ENCODE data around the gene PTPRN.
"Not testable (repeated sequence)": the region's sequence is repeated elsewhere in the genome, so short reads cannot be mapped to it uniquely, and the experiment has no call there.

Gene PTPRN

DNA sequence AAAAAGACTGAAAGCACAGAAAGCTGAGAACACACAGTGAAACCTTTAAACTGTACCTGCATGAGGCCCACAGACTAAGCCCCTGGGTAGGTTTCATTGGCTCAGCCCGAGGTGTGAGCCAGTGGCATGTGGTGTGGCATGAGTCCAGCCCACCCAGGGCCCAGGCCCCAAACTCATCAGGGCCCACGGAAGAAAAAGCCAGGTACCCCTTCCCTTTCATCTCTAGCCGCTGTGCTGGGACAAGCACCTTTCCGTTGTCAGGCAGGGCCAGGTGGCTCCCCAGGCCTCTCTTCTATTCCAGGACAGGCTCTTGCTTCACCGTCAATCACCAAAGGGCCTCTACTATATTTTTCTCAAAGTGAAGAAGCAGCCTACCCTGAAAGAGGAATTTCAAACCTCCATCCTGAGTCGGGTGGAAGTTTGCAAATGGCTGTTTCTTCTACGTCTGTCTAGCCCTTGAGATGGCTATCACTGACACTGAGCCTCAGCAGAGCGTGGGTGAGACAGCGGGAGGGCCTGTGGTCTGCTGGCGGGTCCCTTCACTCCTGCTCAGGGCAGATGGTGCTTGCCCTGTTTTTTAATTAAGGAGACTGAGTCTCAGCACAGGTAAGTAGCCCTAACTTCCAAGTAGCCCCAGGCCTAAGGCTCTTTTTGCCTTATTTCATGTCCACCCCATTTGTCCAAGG is 21.5 kb downstream of the PTPRN start:
- DNase-seq (ENCODE audit: low read depth in 2 of 2) = no peak

DNA sequence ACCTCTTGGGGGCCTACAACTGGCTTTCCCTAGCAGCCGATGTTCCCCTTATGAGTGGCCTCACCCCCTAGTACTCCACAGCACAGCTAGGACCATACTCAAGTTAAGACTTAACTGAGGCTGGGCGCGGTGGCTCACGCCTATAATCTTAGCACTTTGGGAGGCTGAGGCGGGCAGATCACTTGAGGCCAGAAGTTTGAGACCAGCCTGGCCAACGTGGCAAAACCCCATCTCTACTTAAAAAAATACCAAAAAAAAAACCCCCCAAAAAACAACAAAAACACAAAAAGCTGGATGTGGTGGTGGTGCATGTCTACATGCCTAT is 22.1 kb downstream of the PTPRN start:
- DNase-seq (ENCODE audit: low read depth in 2 of 2) = not testable (repeated sequence)

DNA sequence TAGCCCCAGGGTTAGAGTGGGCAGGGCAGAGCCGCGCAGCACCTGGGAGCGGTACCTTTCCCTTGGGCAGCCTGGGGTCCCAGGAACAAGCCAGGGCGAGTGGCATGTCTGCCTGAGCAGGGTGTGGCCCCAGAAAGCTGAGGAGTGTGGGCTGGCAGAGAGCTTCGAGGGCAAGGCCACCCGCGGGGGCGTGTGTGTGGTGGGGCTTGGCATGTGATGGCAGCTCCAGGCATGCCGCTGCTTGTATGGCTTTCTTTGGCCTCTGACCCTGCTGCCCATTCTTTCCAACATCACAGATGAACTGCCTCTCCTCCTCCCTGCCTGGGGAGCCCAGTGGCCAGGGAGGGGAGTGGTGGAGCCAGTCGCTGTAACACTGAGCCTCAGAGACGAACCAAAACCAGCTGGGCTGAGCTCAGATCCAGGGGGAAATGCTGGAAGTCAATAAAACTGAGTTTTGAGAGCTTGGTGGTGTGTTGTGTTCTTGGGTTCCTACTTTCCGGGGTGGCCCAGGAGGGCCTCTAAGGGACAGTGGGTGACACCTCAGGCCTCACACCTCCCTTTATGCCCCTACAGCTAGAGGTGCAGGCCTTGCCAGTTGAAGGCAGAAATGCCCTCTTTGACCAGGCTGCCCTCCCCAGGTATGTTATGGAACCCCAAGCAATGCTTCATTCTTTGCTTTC is 22.6 kb downstream of the PTPRN start:
- no peak for DNase-seq (ENCODE audit: low read depth in 2 of 2)

DNA sequence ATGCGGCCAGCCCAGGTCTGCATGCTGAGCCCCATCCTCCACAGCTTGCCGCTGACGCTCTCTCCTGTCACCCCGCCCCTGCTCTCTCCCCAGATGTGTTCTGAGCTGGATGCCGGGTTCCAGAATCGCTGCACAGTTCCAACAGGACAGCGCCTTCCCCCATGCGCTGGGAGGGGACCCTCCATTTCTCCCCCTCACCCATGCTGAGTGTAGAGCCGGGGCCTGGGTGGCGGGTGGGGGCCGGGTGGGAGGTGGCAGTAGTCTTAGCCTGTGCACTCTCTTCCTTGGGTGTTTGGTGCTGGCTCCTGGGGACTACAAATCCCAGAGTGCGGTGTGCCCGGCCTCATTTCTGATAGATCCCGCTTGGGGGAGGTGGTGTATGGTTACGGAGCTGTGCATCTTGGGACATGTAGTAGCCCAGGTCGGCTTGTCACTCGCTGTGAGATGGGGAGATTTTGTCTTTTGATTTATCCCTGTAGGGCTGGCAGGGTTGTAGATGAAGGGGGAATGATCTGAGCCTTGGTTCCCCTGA is 23.2 kb downstream of the PTPRN start:
- DNase-seq (ENCODE audit: low read depth in 2 of 2) = no peak

DNA sequence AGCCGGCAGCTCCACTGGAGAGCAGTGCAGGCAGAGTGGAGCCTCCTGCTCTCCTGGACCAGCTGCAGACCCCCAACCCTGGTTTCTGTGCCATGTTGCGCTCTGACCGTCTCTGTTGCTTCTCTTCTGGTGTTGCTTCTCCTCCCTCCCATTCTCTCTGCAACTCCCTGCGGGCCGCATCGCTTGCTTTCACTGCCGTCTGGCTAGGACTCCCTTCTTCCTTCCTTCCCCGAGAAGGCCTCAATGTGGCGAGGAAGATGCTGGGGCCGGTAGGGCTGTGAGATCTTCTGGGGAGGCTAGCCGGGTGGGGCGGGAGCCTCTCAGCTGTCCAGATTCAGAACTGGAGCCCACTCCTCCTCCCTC is 23.8 kb downstream of the PTPRN start:
- DNase-seq (ENCODE audit: low read depth in 2 of 2) = no peak

DNA sequence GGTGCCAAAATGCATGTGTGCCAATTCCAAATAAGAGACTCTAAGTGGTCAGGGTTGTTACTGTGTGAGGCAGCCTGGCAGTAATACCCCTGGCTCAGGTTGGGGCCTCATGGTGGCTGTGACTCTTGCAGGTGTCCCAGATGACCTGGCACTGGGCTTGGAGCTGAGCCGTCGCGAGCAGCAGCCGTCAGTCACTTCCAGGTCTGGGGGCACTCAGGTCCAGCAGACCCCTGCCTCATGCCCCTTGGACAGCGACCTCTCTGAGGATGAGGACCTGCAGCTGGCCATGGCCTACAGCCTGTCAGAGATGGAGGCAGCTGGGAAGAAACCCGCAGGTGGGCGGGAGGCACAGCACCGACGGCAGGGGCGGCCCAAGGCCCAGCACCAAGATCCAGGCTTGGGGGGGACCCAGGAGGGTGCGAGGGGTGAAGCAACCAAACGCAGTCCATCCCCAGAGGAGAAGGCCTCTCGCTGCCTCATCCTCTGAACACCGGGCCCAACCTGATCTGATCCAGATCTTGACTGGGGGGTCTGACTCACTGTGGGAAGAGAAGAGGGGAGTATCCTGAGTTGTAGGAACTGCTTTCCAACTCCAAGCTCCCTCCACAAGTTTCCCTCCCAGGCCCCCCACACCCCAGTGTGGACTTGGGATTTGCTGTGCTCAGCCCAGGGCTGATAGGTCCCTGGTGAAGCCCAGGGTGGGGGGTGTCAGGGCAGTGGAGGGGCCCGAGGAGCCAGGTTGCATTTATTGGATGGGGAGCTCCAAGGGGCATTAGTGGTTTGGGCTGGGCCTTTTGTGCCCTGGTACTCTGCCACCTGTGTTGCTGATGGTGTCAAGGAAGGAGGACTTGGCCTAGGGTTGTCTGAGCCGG is 24.5 kb downstream of the PTPRN start:
- DNase-seq (ENCODE audit: low read depth in 2 of 2) = no peak

DNA sequence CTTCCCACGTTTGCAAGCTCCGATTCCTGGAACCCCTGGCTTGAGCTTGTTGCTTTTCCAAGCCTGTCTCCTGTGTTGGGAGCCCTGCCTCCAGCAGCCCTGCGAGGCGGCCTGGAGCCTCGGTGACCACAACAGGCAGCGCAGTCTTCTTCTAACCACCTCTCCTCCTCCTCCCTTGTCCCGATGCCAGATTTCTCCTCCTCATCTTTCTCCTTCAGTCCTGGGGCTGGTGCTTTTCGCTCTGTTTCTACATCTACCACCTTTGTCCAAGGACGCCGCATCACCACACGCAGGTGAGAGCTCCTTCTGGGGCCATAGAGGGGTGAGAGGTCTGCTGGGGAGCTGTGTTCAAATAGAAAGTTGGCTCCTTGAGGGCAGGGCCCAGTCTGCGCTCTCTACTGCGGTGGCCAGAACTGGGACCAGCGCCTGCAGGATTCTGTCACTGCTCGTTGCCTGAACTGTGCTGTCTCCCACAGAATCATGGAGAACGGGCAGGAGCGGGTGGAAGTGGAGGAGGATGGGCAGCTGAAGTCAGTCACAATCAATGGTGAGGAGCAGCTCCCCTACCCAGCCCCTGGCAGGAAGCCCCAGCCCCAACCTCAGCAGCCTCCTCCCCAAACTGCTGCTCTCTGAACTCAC is 26.1 kb downstream of the PTPRN start:
- no peak for DNase-seq (ENCODE audit: low read depth in 2 of 2)

DNA sequence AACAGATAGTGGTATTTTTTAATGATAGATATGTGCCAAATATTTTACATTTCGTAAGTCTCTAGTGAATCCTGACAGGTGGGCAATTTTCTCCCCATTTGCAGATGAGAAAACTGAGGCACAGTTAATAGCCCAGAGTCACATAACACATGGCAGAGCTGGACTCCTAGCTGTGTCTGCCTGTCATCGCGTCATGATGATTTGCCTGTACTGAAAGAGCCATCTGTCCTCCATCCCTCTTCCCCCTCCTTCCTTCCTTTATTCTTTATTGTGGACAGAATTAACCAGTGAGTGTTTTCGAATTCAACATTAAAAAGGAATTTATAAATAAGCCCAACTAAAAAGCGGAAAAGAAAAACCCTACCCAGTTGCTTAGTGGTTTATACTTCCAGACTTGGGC is 26.8 kb downstream of the PTPRN start:
- DNase-seq (ENCODE audit: low read depth in 2 of 2) = no peak

DNA sequence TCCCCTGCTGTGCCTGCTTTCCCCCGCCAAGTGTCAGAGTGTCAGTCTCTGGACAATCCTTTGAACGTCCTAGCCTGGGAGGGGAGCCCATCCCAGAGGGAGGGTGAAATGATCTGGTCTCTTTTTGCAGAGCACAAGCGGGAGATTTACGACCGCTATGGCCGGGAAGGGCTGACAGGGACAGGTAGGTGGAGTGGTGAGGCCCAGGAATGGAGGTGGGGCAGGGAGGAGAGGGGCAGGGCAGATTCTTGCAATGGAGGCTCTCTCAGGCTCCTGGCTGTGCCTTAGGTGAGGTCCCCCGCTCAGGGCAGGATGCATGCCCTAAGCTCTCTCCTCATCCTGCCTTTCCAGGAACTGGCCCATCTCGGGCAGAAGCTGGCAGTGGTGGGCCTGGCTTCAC is 27.6 kb downstream of the PTPRN start:
- no peak for DNase-seq (ENCODE audit: low read depth in 2 of 2)

DNA sequence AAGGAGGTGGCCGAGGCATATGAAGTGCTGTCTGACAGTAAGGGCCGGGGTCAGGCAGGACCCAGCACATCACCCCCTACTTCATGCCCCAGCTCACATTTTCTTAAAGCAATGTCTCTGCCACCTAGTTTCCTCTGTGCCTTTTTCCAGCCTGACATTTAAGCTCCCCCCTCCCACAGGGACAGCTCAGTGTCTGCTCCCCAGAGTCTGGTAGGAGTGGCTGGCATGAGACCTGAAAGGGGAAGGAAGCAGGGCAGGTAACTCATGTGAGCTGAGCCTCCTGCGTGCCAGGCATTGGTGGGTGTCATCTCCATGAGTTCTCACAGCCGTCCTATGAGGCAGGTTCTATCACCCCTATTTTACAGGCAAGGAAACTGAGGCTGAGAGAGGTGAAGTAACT is 28.6 kb downstream of the PTPRN start:
- DNase-seq (ENCODE audit: low read depth in 2 of 2) = no peak

DNA sequence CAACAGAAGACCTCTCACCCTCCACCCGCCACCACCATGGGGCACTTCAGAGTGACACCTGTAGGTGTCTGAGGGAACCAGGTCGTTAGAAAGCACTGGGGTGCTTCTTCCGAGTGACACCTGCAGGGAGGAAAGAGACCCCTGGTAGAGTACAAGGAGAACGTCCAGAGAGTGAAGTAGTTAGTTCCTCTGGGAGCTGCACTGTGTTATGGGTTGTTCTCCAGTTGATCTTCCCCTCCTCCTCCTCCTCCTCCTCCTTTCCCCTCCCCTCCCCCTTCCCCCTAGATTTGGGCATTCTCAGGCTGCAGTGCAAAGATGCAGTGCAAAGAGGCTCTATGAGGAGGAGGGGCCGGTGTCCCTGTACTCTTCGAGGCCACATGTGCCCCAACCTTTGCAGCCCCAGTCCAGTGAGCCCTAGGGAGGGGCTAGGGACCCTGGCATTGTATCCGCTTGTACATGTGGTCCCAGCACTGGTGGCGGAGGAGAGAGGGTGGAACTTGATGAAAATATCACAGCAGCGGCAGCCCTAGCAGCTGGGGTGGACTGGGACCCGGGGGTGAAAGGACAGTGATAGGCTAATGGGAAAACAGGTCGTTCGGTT is 29.2 kb downstream of the PTPRN start:
- DNase-seq (ENCODE audit: low read depth in 2 of 2) = no peak

DNA sequence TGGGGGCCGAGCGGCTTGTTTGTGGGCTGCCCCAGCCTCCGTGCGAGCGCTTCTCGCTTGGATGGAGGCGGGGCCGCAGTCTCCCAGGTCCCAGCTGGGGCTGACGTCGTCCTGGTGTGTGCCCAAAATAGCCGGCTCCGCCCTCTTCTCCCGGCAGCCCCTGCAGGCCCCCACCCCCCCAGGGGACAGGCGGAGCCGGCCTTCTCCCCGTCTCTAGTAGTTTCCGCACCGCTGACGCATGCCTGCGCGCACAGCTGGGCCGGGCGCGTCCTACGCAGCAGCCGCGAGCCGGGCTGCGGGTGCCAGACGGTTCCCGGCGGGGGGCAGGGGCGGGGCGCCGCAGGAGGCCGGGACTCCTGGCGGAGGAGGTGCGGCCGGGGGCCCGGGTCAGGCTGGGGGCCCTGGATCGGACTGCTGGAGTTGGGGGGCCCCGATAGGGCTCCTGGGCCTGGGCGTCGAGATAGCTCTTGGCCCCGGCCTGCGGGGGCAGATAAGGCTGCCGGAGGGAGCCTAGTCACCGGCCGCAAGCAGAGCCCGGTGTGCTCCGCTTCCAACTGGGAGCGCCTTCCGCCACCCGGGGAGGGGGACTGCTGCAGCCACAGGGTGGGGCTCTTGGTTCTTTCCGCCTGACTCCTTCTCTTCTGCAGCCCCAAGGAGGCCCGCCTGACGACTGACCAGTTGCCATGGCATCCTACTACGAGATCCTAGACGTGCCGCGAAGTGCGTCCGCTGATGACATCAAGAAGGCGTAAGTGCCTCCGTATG is 29.9 kb downstream of the PTPRN start, which contains the start of gene DNAJB2:
Gene DNAJB2, plus strand, starts transcription at position 216 of the 765 bp plus-strand sequence. Its CDS starts 468 bp downstream, at position 684.
- peak; percentile 95 to 96 for DNase-seq (ENCODE audit: low read depth in 2 of 2)

DNA sequence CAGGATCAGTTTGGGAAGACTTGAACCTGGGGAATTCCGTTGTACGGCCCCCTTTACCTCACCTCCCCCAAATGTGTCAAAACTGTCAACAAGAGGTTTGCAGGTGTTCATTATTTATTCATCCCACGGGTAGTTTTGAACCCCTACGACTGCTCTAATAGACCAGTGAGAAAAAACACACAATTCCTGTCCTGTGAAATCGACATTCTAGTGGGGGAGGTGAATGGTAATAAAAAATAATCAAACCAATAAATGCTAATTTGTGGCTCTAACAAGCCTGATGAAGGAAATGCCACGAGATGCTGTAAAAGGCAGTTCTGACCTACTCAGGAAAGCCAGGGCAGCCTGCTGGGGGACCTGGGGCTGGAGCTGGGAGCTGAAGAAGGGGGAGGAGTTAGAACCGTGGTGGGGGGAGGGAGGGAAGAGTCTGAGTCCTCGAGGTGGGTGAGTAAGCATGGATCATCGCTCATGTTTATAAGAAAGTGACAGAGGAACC is 30.5 kb downstream of the PTPRN start:
- no peak for DNase-seq (ENCODE audit: low read depth in 2 of 2)

DNA sequence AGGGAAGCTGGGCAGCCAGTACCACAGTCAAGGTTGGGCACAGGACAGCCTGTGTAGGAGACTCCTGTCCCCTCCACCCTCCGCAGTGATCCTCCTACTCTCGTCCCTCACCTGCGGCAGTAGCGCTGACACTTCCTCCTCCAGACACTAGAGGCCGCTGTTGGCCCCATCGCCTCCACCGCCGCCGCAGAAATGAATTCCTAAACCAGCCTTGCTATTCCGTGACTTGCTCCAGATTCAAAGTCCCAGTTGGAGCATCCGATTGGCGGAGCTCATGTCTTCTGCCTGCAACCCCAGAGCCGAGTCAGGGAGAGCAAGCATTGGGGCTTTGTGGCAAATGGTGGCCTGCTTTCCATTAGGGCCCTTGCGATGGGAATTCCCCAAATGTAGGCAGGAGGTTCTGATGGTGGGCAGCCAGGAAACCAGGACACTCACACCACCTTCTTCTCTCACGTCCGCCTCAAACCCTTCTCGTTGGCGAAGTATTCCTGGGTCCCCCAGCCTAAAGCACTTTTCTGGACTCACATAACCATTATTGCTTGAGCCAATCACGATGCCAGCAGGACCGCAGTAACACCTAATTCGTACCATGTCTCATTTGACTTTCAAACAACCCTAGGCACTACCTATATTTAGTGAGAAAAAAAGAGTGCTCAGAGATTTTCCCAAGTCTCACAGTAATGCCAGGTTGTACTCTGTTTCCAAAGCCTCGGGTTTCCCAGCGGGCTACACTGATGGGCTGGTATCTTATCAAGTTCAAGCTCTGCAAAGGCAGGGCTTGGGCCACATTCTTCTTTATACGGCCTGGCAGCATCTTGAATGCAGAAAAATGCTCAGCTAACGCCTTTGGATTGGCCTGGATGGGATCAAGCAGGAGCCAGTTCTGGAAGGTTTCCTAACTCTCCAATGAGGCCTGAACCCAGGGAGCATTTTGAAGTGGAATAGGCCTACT is 31.2 kb downstream of the PTPRN start:
- DNase-seq (ENCODE audit: low read depth in 2 of 2) = peak; percentile 42 to 56

DNA sequence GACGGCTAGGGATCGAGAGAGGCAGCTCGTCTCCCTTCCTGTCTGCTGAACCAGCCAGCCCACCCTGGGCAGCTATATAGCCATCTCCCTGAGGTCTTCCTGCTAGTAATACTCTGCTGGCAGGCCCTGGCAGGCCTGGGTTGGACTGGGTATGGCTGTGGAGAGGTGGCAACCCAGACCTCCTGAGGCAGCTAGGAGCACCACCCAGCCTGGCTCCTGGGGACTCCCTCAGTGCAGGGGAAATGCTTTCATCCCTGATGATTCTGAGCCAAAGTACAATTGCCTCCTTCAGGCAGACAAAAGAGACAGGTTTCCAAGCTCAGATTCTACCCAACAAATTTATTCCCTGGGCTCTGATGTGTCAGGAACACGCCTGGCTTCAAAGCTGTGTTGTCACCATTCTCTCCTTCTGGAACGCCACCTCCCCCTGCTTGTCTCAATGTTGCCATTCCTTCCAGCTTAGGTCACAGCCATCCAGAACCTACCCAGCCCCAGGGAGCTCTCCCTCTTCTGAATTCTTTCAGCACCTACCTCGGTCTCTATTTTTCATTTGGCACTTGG is 34.8 kb downstream of the PTPRN start:
- no peak for DNase-seq (ENCODE audit: low read depth in 2 of 2)

DNA sequence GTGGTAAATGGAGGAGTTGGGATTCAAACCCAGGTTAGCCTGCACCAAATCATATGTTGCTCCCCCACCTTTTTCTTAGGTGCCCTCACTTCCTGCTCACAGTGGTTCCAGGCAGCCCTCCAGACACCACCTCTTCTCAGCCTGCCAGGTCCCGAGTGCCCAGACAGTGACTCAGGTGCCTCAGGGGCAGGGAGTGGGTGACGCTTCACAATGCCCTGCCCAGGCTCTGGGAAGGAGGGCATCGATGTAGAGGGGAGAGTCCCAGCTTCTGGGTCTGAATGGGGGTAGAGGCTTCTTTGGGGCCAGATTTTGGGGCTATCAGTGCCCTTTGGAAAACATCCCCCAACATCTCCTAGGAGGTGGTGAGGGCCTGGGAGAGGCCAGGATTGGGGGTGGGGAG is 35.3 kb downstream of the PTPRN start:
- no peak for DNase-seq (ENCODE audit: low read depth in 2 of 2)

DNA sequence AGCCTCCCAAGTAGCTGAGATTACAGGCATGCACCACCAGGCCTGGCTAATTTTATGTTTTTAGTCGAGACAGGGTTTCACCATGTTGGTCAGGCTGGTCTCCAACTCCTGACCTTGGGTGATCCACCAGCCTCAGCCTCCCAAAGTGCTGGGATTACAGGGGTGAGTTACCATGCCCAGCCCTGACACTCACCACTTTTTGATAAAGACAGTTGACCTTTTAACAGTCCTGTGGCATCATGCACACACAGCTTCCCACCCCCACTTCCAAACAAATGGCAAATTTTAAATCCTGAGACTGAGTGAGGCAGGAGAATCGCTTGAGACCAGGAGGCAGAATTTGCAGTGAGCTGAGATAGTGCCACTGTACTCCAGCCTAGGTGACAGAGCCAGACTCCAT is 36.2 kb downstream of the PTPRN start:
- DNase-seq (ENCODE audit: low read depth in 2 of 2) = no peak

DNA sequence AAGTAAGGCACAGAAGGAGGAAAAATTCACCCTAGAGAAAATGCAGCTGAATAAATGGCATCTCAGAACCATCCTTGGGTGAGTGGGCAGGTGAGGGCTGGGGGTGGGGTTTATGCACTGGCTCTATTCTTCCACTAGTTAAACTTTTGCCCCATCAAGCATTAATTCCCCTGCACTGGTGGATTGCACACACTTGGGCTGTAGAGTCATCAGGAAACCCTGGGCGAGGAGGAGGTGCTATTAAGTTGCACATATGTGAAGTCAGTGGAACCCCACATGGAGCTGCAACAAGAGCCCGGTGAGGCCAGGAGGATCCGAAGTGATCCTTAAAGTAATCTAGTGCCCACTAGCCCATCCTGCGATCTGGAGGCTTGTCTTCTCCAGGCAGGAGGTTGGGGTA is 36.8 kb downstream of the PTPRN start:
- DNase-seq (ENCODE audit: low read depth in 2 of 2) = no peak

DNA sequence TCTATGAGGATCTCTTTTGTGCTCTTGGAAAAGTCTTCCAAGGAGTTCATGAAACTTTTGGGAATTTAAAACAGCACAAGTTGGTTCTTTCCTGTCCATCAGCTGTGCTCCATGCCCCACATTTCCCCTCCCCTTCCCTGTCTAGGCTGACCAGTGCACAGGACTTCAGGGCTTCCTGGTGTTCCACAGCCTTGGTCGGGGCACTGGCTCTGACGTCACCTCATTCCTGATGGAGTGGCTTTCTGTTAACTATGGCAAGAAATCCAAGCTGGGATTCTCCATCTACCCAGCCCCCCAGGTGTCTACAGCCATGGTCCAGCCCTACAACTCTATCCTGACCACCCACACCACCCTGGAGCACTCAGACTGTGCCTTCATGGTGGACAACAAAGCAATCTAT is 38.2 kb downstream of the PTPRN start:
- no peak for DNase-seq (ENCODE audit: low read depth in 2 of 2)

All from stimulated activated CD4-positive, alpha-beta T cell treated with anti-CD3 and anti-CD28 coated beads, Interleukin-1b, Interleukin-23, amount 100 ng/mL, for 1 hour (primary cell).